ENCODE results near the gene AFF3. TPM values are rescaled to one million over a fixed set of nuclear protein-coding genes. Genes with fewer than 3 reads are reported as not detected.

AFF3 gene
- total RNA-seq, 4 donors from 2014 or later, result 3.1 to 5.0 (median 3.7) TPM

- Histone ChIP-seq H3K4me1 (peaks cover 34% of the 10 kb centered on the region), H3K27ac (peak overlapping the region; percentile 7), H3K4me3 (no peak overlapping the region), H3K27me3 (no peaks in the 10 kb centered on the region), H3K9me3 (no peaks in the 10 kb centered on the region), H3K36me3 (no peaks in the 10 kb centered on the region)
- TF ChIP-seq, protein P1, sequence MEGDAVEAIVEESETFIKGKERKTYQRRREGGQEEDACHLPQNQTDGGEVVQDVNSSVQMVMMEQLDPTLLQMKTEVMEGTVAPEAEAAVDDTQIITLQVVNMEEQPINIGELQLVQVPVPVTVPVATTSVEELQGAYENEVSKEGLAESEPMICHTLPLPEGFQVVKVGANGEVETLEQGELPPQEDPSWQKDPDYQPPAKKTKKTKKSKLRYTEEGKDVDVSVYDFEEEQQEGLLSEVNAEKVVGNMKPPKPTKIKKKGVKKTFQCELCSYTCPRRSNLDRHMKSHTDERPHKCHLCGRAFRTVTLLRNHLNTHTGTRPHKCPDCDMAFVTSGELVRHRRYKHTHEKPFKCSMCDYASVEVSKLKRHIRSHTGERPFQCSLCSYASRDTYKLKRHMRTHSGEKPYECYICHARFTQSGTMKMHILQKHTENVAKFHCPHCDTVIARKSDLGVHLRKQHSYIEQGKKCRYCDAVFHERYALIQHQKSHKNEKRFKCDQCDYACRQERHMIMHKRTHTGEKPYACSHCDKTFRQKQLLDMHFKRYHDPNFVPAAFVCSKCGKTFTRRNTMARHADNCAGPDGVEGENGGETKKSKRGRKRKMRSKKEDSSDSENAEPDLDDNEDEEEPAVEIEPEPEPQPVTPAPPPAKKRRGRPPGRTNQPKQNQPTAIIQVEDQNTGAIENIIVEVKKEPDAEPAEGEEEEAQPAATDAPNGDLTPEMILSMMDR (IDR thresholded peaks at IDR 0.05), result no peak
- TF ChIP-seq POLR2A (IDR thresholded peaks at IDR 0.05) (no peak), EP300 (IDR thresholded peaks at IDR 0.05) (no peak), POLR2AphosphoS5 (IDR thresholded peaks at IDR 0.05) (no peak)
- DNase-seq (ENCODE audit: low spot score in 2 of 2), result no peak
- WGBS, result 52% methylated on average over 7 of the region's 7 CpGs
Measured at GRCh38 chr2:99657691-99658258, 484.6 kb downstream of the AFF3 start.

- DNase-seq (ENCODE audit: low spot score in 2 of 2), result no peak
- Histone ChIP-seq H3K4me3 (no peak overlapping the region), H3K36me3 (no peaks in the 10 kb centered on the region), H3K4me1 (peaks cover 30% of the 10 kb centered on the region), H3K27me3 (no peaks in the 10 kb centered on the region), H3K9me3 (no peaks in the 10 kb centered on the region), H3K27ac (no peak overlapping the region)
- 42% methylated on average over 5 of the region's 5 CpGs for WGBS
- no peak for TF ChIP-seq POLR2AphosphoS5 (IDR thresholded peaks at IDR 0.05)
- TF ChIP-seq POLR2A (IDR thresholded peaks at IDR 0.05), result no peak
- no peak for TF ChIP-seq EP300 (IDR thresholded peaks at IDR 0.05)
- TF ChIP-seq, protein P1 (IDR thresholded peaks at IDR 0.05), result no peak
Measured at GRCh38 chr2:99656994-99657393, 485.4 kb downstream of the AFF3 start.

DNA sequence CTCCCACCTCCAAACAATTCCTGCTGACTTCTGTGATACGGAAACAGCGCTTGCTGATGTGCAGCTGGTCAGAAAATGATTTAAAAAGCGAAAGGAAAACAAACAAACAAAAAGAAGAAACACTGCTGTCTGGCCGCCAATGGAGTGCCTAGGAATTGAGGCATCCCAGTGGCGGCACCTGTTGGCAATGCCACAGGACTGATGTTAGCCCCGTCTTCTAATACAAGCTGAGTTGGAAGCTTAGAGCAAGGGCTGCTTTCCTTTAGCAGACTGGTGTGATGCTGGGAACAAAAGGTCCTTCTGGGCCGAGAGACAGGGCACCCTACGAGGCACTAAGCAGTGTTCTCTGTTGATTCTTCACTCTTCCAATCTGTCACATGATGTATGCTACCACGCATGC is 489.0 kb downstream of the AFF3 start:
- no peak overlapping the region for H3K4me3 ChIP-seq
- TF ChIP-seq EP300 (IDR thresholded peaks at IDR 0.05) (no peak), POLR2A (IDR thresholded peaks at IDR 0.05) (no peak), POLR2AphosphoS5 (IDR thresholded peaks at IDR 0.05) (no peak)
- TF ChIP-seq, protein P1 (IDR thresholded peaks at IDR 0.05), result no peak
- no peaks in the 10 kb centered on the region for H3K9me3 ChIP-seq
- no peak overlapping the region for H3K27ac ChIP-seq
- DNase-seq (ENCODE audit: low spot score in 2 of 2), result no peak
- H3K36me3 ChIP-seq, result no peaks in the 10 kb centered on the region
- peaks cover 10% of the 10 kb centered on the region for H3K4me1 ChIP-seq
- H3K27me3 ChIP-seq, result no peaks in the 10 kb centered on the region
- 92% methylated on average over 9 of the region's 9 CpGs for WGBS

GRCh38 chr2:99652862-99653261 is 489.5 kb downstream of the AFF3 start:
- Histone ChIP-seq H3K27ac (no peak overlapping the region), H3K36me3 (no peaks in the 10 kb centered on the region), H3K27me3 (no peaks in the 10 kb centered on the region), H3K9me3 (no peaks in the 10 kb centered on the region), H3K4me1 (peaks cover 11% of the 10 kb centered on the region), H3K4me3 (no peak overlapping the region)
- DNase-seq (ENCODE audit: low spot score in 2 of 2), result no peak
- WGBS, result 93% methylated on average over 8 of the region's 8 CpGs
- TF ChIP-seq, protein P1 (IDR thresholded peaks at IDR 0.05), result no peak
- no peak for TF ChIP-seq POLR2AphosphoS5 (IDR thresholded peaks at IDR 0.05)
- no peak for TF ChIP-seq POLR2A (IDR thresholded peaks at IDR 0.05)
- TF ChIP-seq EP300 (IDR thresholded peaks at IDR 0.05), result no peak

DNA sequence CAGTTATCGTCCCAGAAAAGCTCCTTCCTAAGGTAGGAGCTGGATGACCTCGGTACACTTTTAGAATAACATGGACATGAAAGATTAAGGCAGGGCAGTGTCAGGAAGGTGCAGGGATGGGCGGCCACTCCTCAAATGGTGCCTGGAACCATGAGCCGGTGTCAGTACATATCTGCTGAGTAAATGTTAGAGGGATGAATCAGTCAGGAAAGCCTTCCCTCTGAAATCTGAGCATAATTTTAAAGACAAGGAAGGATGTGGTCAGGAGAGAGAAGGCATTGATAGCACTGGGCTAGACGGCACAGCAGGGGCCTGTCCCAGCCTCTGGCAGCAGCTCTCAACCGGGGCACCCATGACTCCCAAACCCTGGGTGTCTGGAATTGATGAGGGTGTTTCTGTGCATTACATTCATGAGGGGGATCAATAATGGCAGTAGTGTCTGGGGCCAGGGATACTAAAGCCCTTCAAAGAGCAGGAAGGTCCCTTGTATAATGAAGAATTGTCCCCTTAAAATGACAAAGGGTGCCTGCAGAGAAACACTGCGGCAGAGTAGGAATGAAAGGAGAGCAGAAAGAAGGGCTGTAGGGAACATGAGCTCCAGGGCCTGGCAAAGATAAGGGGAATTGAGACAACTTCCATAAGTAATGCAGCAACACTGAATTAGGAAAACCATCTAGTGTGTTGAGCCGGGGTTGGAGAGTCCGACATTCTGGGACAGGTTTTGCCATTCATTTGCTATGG is 490.3 kb downstream of the AFF3 start:
- Histone ChIP-seq H3K4me1 (peaks cover 11% of the 10 kb centered on the region), H3K4me3 (no peak overlapping the region), H3K27me3 (no peaks in the 10 kb centered on the region), H3K36me3 (no peaks in the 10 kb centered on the region), H3K9me3 (no peaks in the 10 kb centered on the region), H3K27ac (no peak overlapping the region)
- 92% methylated on average over 9 of the region's 9 CpGs for whole genome bisulfite sequencing
- DNase-seq (ENCODE audit: low spot score in 2 of 2), result no peak
- TF ChIP-seq, protein P1 (IDR thresholded peaks at IDR 0.05), result no peak
- TF ChIP-seq POLR2A (IDR thresholded peaks at IDR 0.05) (no peak), POLR2AphosphoS5 (IDR thresholded peaks at IDR 0.05) (no peak), EP300 (IDR thresholded peaks at IDR 0.05) (no peak)
